ENCODE results near the gene TYK2. TPM values are rescaled to one million over a fixed set of nuclear protein-coding genes. Genes with fewer than 3 reads are reported as not detected.

Gene TYK2
- total and polyA plus RNA-seq, 2 experiments from 2014 or later: 126 to 142 TPM

Other genes with a start within 250 kb of the TYK2 start
- gene DNMT1, start 185.6 kb downstream of the TYK2 start, total RNA-seq: 78.2 and 100 TPM in 2 replicates
- 106 TPM in 2 replicates for gene DNMT1, start 185.6 kb downstream of the TYK2 start, polyA plus RNA-seq
- gene S1PR2, start 149.2 kb downstream of the TYK2 start, total RNA-seq: 5.7 and 7.7 TPM in 2 replicates
- gene S1PR2, start 149.2 kb downstream of the TYK2 start, polyA plus RNA-seq: 1.8 and 2.1 TPM in 2 replicates
- 119 and 129 TPM in 2 replicates for gene MRPL4, start 128.4 kb downstream of the TYK2 start, total RNA-seq
- 78.5 and 81.2 TPM in 2 replicates for gene MRPL4, start 128.4 kb downstream of the TYK2 start, polyA plus RNA-seq
- gene ICAM1, start 109.5 kb downstream of the TYK2 start, total RNA-seq: 0.18 and 0.57 TPM in 2 replicates
- gene ICAM1, start 109.5 kb downstream of the TYK2 start, polyA plus RNA-seq: 0.50 and 0.77 TPM in 2 replicates
- gene ICAM4, start 93.6 kb downstream of the TYK2 start, total RNA-seq: 21.8 and 23.4 TPM in 2 replicates
- gene ICAM4, start 93.6 kb downstream of the TYK2 start, polyA plus RNA-seq: 19.0 and 24.0 TPM in 2 replicates
- 22.9 and 53.0 TPM in 2 replicates for gene ICAM5, start 90.6 kb downstream of the TYK2 start, total RNA-seq
- gene ICAM5, start 90.6 kb downstream of the TYK2 start, polyA plus RNA-seq: 21.0 and 31.9 TPM in 2 replicates
- gene ZGLP1, start 70.8 kb downstream of the TYK2 start, total RNA-seq: 4.1 and 9.3 TPM in 2 replicates
- 6.2 and 12.2 TPM in 2 replicates for gene ZGLP1, start 70.8 kb downstream of the TYK2 start, polyA plus RNA-seq
- 28.9 and 42.9 TPM in 2 replicates for gene FDX2, start 64.6 kb downstream of the TYK2 start, total RNA-seq
- gene FDX2, start 64.6 kb downstream of the TYK2 start, polyA plus RNA-seq: 40.9 and 70.9 TPM in 2 replicates
- gene RAVER1, start 47.0 kb downstream of the TYK2 start, total RNA-seq: 46.9 and 56.2 TPM in 2 replicates
- gene RAVER1, start 47.0 kb downstream of the TYK2 start, polyA plus RNA-seq: 68.2 and 71.2 TPM in 2 replicates
- 2.9 and 9.0 TPM in 2 replicates for gene ICAM3, start 40.9 kb downstream of the TYK2 start, total RNA-seq
- gene ICAM3, start 40.9 kb downstream of the TYK2 start, polyA plus RNA-seq: 8.6 and 12.7 TPM in 2 replicates
- gene CDC37, start 23.0 kb upstream of the TYK2 start, total RNA-seq: 240 and 298 TPM in 2 replicates
- gene CDC37, start 23.0 kb upstream of the TYK2 start, polyA plus RNA-seq: 229 and 233 TPM in 2 replicates
- 1.0 and 2.5 TPM in 2 replicates for gene PDE4A, start 40.0 kb upstream of the TYK2 start, total RNA-seq
- gene PDE4A, start 40.0 kb upstream of the TYK2 start, polyA plus RNA-seq: 2.4 and 3.4 TPM in 2 replicates
- gene KEAP1, start 122.8 kb upstream of the TYK2 start, total RNA-seq: 70.5 and 73.6 TPM in 2 replicates
- gene KEAP1, start 122.8 kb upstream of the TYK2 start, polyA plus RNA-seq: 85.5 and 92.5 TPM in 2 replicates
- gene S1PR5, start 136.9 kb upstream of the TYK2 start, total RNA-seq: 0.60 and 0.63 TPM in 2 replicates
- 0.75 TPM in 1 of 2 replicates, not detected in the other for gene S1PR5, start 136.9 kb upstream of the TYK2 start, polyA plus RNA-seq
- 67.0 and 67.3 TPM in 2 replicates for gene ATG4D, start 163.3 kb upstream of the TYK2 start, total RNA-seq
- 69.0 and 74.0 TPM in 2 replicates for gene ATG4D, start 163.3 kb upstream of the TYK2 start, polyA plus RNA-seq
- 15.3 and 28.3 TPM in 2 replicates for gene KRI1, start 185.4 kb upstream of the TYK2 start, total RNA-seq
- 26.1 and 34.9 TPM in 2 replicates for gene KRI1, start 185.4 kb upstream of the TYK2 start, polyA plus RNA-seq
- 11.1 and 15.3 TPM in 2 replicates for gene CDKN2D, start 188.4 kb upstream of the TYK2 start, total RNA-seq
- 17.6 and 33.4 TPM in 2 replicates for gene CDKN2D, start 188.4 kb upstream of the TYK2 start, polyA plus RNA-seq
- gene AP1M2, start 206.7 kb upstream of the TYK2 start, total RNA-seq: 0.12 TPM in 1 of 2 replicates, not detected in the other
- 0.28 TPM in 1 of 2 replicates, not detected in the other for gene AP1M2, start 206.7 kb upstream of the TYK2 start, polyA plus RNA-seq
- 78.8 and 109 TPM in 2 replicates for gene SLC44A2, start 245.0 kb upstream of the TYK2 start, total RNA-seq
- gene SLC44A2, start 245.0 kb upstream of the TYK2 start, polyA plus RNA-seq: 108 and 162 TPM in 2 replicates